Gastrocnemius medialis (tissue), 4 donors: ENCODE measurements around the gene VOPP1.

Experiments
- POLR2A ChIP-seq, 2 donors: fragments of 450-650 bp; IDR thresholded peaks; one replicate each; pipeline ENCODE4 v1.6.1; 2017; ENCODE audit warnings: antibody characterized with exemption in 2 of 2, mild to moderate bottlenecking in 2 of 2, moderate library complexity in 2 of 2
- TF ChIP-seq, protein P1 (sequence below), 5 experiments: fragments of 450-650 bp in 3 of 5; fragments of 200-600 bp in 2 of 5; sonication (generic) in 2 of 5; IDR thresholded peaks in 4 of 5; conservative IDR thresholded peaks in 1 of 5; 1 replicate in 4 of 5; 2 replicates in 1 of 5; pipeline ENCODE4 v1.5.1; 2016 to 2019; ENCODE audit warnings: antibody characterized with exemption in 5 of 5, mild to moderate bottlenecking in 3 of 5, moderate library complexity in 3 of 5

DNA sequence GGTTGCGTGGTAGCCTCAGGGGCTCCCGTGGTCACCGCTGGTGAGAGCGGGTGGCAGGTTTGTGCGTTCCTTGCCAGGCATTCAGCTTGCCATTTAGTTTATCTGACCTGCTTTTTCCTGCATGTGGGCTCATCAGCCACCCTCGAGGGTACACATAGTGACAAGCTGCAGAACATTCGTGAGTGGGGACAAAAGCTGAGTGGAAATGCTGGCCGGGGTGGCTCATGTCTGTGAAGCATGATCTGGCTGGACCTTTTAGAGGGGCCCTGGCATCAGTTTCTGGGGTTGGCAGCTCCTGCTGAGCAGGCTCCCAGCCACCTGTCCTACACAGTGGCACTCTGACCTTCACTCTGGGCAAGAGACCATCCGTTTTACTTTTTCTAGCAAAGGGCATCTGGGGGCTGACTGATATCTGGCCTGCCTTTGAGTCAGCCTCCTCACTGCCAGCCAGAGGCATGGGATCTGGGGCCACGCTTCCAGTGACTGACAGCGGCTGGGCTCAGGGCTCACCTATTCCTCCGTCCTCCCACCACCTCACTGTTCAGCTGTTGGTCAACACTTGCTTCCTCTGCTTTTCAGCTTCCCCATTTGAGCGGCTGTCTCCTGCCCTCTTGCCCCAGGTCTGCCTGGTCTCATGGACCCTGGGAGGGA, 132.1 kb downstream of the VOPP1 start:
- TF ChIP-seq, protein P1, sequence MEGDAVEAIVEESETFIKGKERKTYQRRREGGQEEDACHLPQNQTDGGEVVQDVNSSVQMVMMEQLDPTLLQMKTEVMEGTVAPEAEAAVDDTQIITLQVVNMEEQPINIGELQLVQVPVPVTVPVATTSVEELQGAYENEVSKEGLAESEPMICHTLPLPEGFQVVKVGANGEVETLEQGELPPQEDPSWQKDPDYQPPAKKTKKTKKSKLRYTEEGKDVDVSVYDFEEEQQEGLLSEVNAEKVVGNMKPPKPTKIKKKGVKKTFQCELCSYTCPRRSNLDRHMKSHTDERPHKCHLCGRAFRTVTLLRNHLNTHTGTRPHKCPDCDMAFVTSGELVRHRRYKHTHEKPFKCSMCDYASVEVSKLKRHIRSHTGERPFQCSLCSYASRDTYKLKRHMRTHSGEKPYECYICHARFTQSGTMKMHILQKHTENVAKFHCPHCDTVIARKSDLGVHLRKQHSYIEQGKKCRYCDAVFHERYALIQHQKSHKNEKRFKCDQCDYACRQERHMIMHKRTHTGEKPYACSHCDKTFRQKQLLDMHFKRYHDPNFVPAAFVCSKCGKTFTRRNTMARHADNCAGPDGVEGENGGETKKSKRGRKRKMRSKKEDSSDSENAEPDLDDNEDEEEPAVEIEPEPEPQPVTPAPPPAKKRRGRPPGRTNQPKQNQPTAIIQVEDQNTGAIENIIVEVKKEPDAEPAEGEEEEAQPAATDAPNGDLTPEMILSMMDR (IDR thresholded peaks at IDR 0.05 in 4 of 5, conservative IDR thresholded peaks at IDR 0.05 in 1 of 5), result no peak
- no peak for TF ChIP-seq POLR2A (IDR thresholded peaks at IDR 0.05)
